Astrocyte (in vitro differentiated cells and primary cell): ENCODE results near the gene VEPH1. TPM values are rescaled to one million over a fixed set of nuclear protein-coding genes. Genes with fewer than 3 reads are reported as not detected.

ENCODE experiments used
- DNase-seq: peaks from one replicate; pipeline ENCODE4 v3.0.0-alpha.2; 2010; ENCODE audit warnings: low read depth
- FAIRE-seq: peaks from 2 replicates; lab custom pipeline; 2011; peaks lifted over from hg19 to GRCh38; lab: Jason Lieb, UNC
- H2AFZ ChIP-seq: 2 replicates; pipeline ENCODE4 v1.6.0; 2012; ENCODE audit warnings: low read depth, low read length, inconsistent platforms
- H3K27ac ChIP-seq: 2 replicates; pipeline ENCODE4 v1.5.1; 2011; ENCODE audit warnings: low read depth, low read length, inconsistent platforms
- H3K27me3 ChIP-seq: 2 replicates; pipeline ENCODE4 v1.6.0; 2011; ENCODE audit warnings: low read length, inconsistent platforms; ENCODE audit not compliant: insufficient read depth
- H3K36me3 ChIP-seq: 2 replicates; pipeline ENCODE4 v1.5.1; 2011; ENCODE audit warnings: low read length, inconsistent platforms; ENCODE audit not compliant: insufficient read depth
- H3K4me1 ChIP-seq: 2 replicates; pipeline ENCODE4 v1.5.1; 2011; ENCODE audit warnings: low read length, inconsistent platforms; ENCODE audit not compliant: insufficient read depth
- H3K4me2 ChIP-seq: 2 replicates; pipeline ENCODE4 v1.6.0; 2012; ENCODE audit warnings: low read length, inconsistent platforms
- H3K4me3 ChIP-seq: 2 replicates; pipeline ENCODE4 v1.5.1; 2011; ENCODE audit warnings: low read depth, mild to moderate bottlenecking, low read length, inconsistent platforms; ENCODE audit not compliant: insufficient read depth
- H3K79me2 ChIP-seq: 2 replicates; pipeline ENCODE4 v1.6.0; 2012; ENCODE audit warnings: mild to moderate bottlenecking, low read length, inconsistent platforms; ENCODE audit not compliant: insufficient read depth
- H3K9ac ChIP-seq: 2 replicates; pipeline ENCODE4 v1.6.0; 2012; ENCODE audit warnings: mild to moderate bottlenecking, low read length, inconsistent platforms
- H3K9me3 ChIP-seq: 2 replicates; pipeline ENCODE4 v1.5.1; 2012; ENCODE audit warnings: low read depth, mild to moderate bottlenecking, low read length, inconsistent platforms; ENCODE audit not compliant: insufficient read depth
- H4K20me1 ChIP-seq: 2 replicates; pipeline ENCODE4 v1.6.0; 2012; ENCODE audit warnings: low read length, inconsistent platforms; ENCODE audit not compliant: insufficient read depth
- H3K27ac Mint-ChIP-seq: one replicate; pipeline ENCODE4 v1.8.0; 2021; ENCODE audit warnings: mild to moderate bottlenecking, mixed read lengths; ENCODE audit not compliant: unreplicated experiment
- H3K27me3 Mint-ChIP-seq: one replicate; pipeline ENCODE4 v1.8.0; 2021; ENCODE audit warnings: low read depth, mixed read lengths; ENCODE audit not compliant: unreplicated experiment
- H3K36me3 Mint-ChIP-seq: one replicate; pipeline ENCODE4 v1.8.0; 2021; ENCODE audit warnings: low read depth, mixed read lengths; ENCODE audit not compliant: unreplicated experiment
- H3K4me1 Mint-ChIP-seq: one replicate; pipeline ENCODE4 v1.8.0; 2021; ENCODE audit warnings: low read depth, mixed read lengths; ENCODE audit not compliant: unreplicated experiment
- H3K4me3 Mint-ChIP-seq: one replicate; pipeline ENCODE4 v1.8.0; 2021; ENCODE audit warnings: mild to moderate bottlenecking, moderate library complexity, mixed read lengths; ENCODE audit not compliant: unreplicated experiment
- H3K9me3 Mint-ChIP-seq: one replicate; pipeline ENCODE4 v1.8.0; 2021; ENCODE audit warnings: mild to moderate bottlenecking, mixed read lengths; ENCODE audit not compliant: unreplicated experiment
- EZH2 ChIP-seq: IDR thresholded peaks from 2 replicates; pipeline ENCODE4 v1.6.1; 2012; ENCODE audit warnings: mild to moderate bottlenecking, low read length, inconsistent platforms; ENCODE audit not compliant: insufficient read depth
- total RNA-seq: library from RNA; stranded (reverse); gene quantifications from 2 replicates; pipeline ENCODE4 v1.2.1, GENCODE V29; 2021
- TF ChIP-seq, protein P1 (sequence below): IDR thresholded peaks from 2 replicates; pipeline ENCODE4 v1.5.1; 2011; ENCODE audit warnings: low read depth, mild to moderate bottlenecking, inconsistent platforms, low read length, moderate library complexity; ENCODE audit not compliant: insufficient read depth

The VEPH1 gene
- total RNA-seq, 1 donor from 2014 or later, result 9.4 TPM

DNA sequence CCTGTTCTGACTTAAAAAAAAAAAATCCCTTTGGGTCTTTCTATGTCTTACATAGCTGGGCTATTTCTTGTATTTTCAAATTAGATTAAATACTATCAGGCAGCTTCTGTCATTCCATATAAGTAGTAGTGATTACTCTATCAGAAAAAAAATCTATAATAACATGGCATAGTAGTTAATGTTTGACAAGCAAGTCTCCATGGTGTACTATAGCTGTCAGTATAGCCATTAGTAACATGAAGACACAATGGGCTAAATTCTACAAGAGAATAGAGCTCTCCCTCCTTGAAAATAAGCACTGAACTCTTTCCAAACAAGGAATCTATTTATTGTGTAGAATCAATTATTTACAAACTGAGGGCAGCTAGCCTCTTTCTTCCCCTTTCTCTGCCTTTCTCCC lies 19.4 kb upstream of the VEPH1 start:
- FAIRE-seq, result no peak
- Histone ChIP-seq H3K4me2 (no peak overlapping the region), H3K4me3 (no peak overlapping the region), H3K27ac (no peak overlapping the region), H3K9me3 (no peaks in the 10 kb centered on the region), H3K4me1 (peaks cover 9% of the 10 kb centered on the region), H3K36me3 (no peaks in the 10 kb centered on the region), H3K9ac (no peak overlapping the region), H4K20me1 (no peaks in the 10 kb centered on the region), H3K27me3 (no peaks in the 10 kb centered on the region), H2AFZ (no peak overlapping the region), H3K79me2 (peaks cover 45% of the 10 kb centered on the region)
- Mint-ChIP-seq H3K27ac (no peak overlapping the region), H3K9me3 (no peaks in the 10 kb centered on the region), H3K4me1 (peaks cover 3% of the 10 kb centered on the region), H3K27me3 (no peaks in the 10 kb centered on the region), H3K36me3 (no peaks in the 10 kb centered on the region), H3K4me3 (no peak overlapping the region)
- no peak for DNase-seq
- no peak for TF ChIP-seq EZH2
- TF ChIP-seq, protein P1, sequence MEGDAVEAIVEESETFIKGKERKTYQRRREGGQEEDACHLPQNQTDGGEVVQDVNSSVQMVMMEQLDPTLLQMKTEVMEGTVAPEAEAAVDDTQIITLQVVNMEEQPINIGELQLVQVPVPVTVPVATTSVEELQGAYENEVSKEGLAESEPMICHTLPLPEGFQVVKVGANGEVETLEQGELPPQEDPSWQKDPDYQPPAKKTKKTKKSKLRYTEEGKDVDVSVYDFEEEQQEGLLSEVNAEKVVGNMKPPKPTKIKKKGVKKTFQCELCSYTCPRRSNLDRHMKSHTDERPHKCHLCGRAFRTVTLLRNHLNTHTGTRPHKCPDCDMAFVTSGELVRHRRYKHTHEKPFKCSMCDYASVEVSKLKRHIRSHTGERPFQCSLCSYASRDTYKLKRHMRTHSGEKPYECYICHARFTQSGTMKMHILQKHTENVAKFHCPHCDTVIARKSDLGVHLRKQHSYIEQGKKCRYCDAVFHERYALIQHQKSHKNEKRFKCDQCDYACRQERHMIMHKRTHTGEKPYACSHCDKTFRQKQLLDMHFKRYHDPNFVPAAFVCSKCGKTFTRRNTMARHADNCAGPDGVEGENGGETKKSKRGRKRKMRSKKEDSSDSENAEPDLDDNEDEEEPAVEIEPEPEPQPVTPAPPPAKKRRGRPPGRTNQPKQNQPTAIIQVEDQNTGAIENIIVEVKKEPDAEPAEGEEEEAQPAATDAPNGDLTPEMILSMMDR, result no peak

DNA sequence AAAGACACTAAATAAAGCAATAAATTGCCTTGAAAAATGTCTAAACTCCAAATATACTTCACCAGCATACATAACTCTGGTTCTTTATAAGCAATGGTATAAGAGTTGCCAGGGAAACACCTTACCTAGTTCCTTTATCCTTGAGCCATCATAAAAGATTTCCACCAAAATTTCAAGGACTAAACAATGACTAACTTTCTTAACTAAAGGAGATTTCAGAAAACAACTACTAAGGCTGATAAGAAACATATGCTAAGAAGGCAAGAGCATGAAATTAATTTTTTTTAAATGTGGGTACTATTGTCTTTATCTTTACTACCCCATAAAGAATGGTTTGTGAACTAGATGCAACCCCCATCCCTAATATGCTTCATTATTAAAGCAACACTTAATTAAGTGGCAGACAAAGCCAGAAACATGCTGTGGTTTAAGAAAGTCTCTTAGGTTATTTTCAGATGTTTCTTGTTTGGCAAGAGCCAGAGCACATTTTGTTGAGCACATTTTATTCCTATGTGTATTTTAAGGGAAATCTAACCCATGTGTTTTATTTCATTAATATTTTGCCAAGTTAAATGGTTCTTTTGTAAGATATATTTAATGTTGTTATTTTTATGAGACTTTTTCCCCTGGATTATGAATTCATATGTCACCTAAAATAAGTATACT lies 17.4 kb upstream of the VEPH1 start:
- Histone ChIP-seq H4K20me1 (no peaks in the 10 kb centered on the region), H3K27me3 (no peaks in the 10 kb centered on the region), H3K4me2 (no peak overlapping the region), H3K36me3 (no peaks in the 10 kb centered on the region), H3K9me3 (no peaks in the 10 kb centered on the region), H2AFZ (no peak overlapping the region), H3K27ac (no peak overlapping the region), H3K9ac (no peak overlapping the region), H3K79me2 (peaks cover 25% of the 10 kb centered on the region), H3K4me3 (no peak overlapping the region), H3K4me1 (no peaks in the 10 kb centered on the region)
- Mint-ChIP-seq H3K4me1 (no peaks in the 10 kb centered on the region), H3K27ac (no peak overlapping the region), H3K27me3 (no peaks in the 10 kb centered on the region), H3K9me3 (no peaks in the 10 kb centered on the region), H3K36me3 (no peaks in the 10 kb centered on the region), H3K4me3 (no peak overlapping the region)
- no peak for DNase-seq
- no peak for TF ChIP-seq EZH2
- TF ChIP-seq, protein P1, result no peak
- FAIRE-seq, result no peak

DNA sequence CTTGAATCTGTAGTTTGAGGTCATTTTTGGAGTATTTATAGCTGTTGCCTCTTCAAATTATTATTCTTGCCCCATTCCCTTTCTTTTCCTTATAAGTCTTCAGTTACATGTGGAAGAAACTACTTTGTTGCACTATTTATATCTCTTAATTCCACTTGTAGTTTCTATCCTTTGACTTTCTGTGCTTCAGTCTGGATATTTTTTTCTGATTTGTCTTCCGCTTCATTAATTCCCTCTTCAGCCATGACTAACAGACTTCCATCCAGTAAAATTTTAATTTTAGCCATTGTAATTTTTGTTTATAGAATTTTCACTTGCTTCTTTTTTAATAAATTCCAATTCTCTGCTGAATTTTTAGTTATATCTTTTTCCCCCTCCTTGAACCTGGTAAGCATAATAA lies 15.7 kb upstream of the VEPH1 start:
- TF ChIP-seq, protein P1, result no peak
- no peak for TF ChIP-seq EZH2
- no peak overlapping the region for H3K4me3 ChIP-seq
- H4K20me1 ChIP-seq, result no peaks in the 10 kb centered on the region
- no peaks in the 10 kb centered on the region for H3K27me3 ChIP-seq
- FAIRE-seq (no peak), DNase-seq (no peak)
- H3K27ac ChIP-seq, result no peak overlapping the region
- H3K4me3 Mint-ChIP-seq, result no peak overlapping the region
- H2AFZ ChIP-seq, result no peak overlapping the region
- H3K4me1 ChIP-seq, result no peaks in the 10 kb centered on the region
- no peak overlapping the region for H3K4me2 ChIP-seq
- H3K9ac ChIP-seq, result no peak overlapping the region
- peaks cover 13% of the 10 kb centered on the region for H3K79me2 ChIP-seq
- no peaks in the 10 kb centered on the region for H3K4me1 Mint-ChIP-seq
- no peaks in the 10 kb centered on the region for H3K27me3 Mint-ChIP-seq
- no peaks in the 10 kb centered on the region for H3K9me3 Mint-ChIP-seq
- H3K36me3 Mint-ChIP-seq, result no peaks in the 10 kb centered on the region
- H3K9me3 ChIP-seq, result no peaks in the 10 kb centered on the region
- H3K36me3 ChIP-seq, result no peaks in the 10 kb centered on the region
- H3K27ac Mint-ChIP-seq, result no peak overlapping the region
